ENCODE results near the gene ZNRF4.

The ZNRF4 gene

GRCh38 chr19:5450482-5451126 lies 4.6 kb upstream of the ZNRF4 start:
- Mint-ChIP-seq H3K9me3 (no peaks in the 10 kb centered on the region), H3K4me3 (no peak overlapping the region), H3K36me3 (ENCODE audit: low read depth) (no peaks in the 10 kb centered on the region), H3K27ac (no peak overlapping the region), H3K4me1 (ENCODE audit: low read depth) (no peaks in the 10 kb centered on the region), H3K27me3 (ENCODE audit: low read depth) (no peaks in the 10 kb centered on the region)
- no peak for DNase-seq (ENCODE audit: low spot score)

- Mint-ChIP-seq H3K36me3 (ENCODE audit: low read depth) (no peaks in the 10 kb centered on the region), H3K4me1 (ENCODE audit: low read depth) (no peaks in the 10 kb centered on the region), H3K4me3 (no peak overlapping the region), H3K27me3 (ENCODE audit: low read depth) (no peaks in the 10 kb centered on the region), H3K9me3 (no peaks in the 10 kb centered on the region), H3K27ac (no peak overlapping the region)
- no peak for DNase-seq (ENCODE audit: low spot score)
Measured at GRCh38 chr19:5451494-5451893, 3.7 kb upstream of the ZNRF4 start.

GRCh38 chr19:5452594-5453565 lies 2.3 kb upstream of the ZNRF4 start:
- Mint-ChIP-seq H3K36me3 (ENCODE audit: low read depth) (no peaks in the 10 kb centered on the region), H3K9me3 (no peaks in the 10 kb centered on the region), H3K4me3 (no peak overlapping the region), H3K27me3 (ENCODE audit: low read depth) (no peaks in the 10 kb centered on the region), H3K27ac (no peak overlapping the region), H3K4me1 (ENCODE audit: low read depth) (no peaks in the 10 kb centered on the region)
- DNase-seq (ENCODE audit: low spot score), result no peak

GRCh38 chr19:5454743-5455142 lies 474 bp upstream of the ZNRF4 start:
- H3K36me3 Mint-ChIP-seq (ENCODE audit: low read depth), result no peaks in the 10 kb centered on the region
- no peaks in the 10 kb centered on the region for H3K4me1 Mint-ChIP-seq (ENCODE audit: low read depth)
- H3K27me3 Mint-ChIP-seq (ENCODE audit: low read depth), result no peaks in the 10 kb centered on the region
- no peak overlapping the region for H3K27ac Mint-ChIP-seq
- no peak for DNase-seq (ENCODE audit: low spot score)
- H3K9me3 Mint-ChIP-seq, result no peaks in the 10 kb centered on the region
- no peak overlapping the region for H3K4me3 Mint-ChIP-seq

- no peak overlapping the region for H3K4me3 Mint-ChIP-seq
- H3K9me3 Mint-ChIP-seq, result no peaks in the 10 kb centered on the region
- no peaks in the 10 kb centered on the region for H3K27me3 Mint-ChIP-seq (ENCODE audit: low read depth)
- no peaks in the 10 kb centered on the region for H3K36me3 Mint-ChIP-seq (ENCODE audit: low read depth)
- H3K27ac Mint-ChIP-seq, result no peak overlapping the region
- no peak for DNase-seq (ENCODE audit: low spot score)
- no peaks in the 10 kb centered on the region for H3K4me1 Mint-ChIP-seq (ENCODE audit: low read depth)
Measured at GRCh38 chr19:5456130-5456840, 1.1 kb downstream of the ZNRF4 start.

GRCh38 chr19:5456841-5457200 lies 1.6 kb downstream of the ZNRF4 start:
- Mint-ChIP-seq H3K9me3 (no peaks in the 10 kb centered on the region), H3K27me3 (ENCODE audit: low read depth) (no peaks in the 10 kb centered on the region), H3K27ac (no peak overlapping the region), H3K36me3 (ENCODE audit: low read depth) (no peaks in the 10 kb centered on the region), H3K4me3 (no peak overlapping the region), H3K4me1 (ENCODE audit: low read depth) (no peaks in the 10 kb centered on the region)
- no peak for DNase-seq (ENCODE audit: low spot score)

GRCh38 chr19:5457709-5458108 lies 2.5 kb downstream of the ZNRF4 start:
- Mint-ChIP-seq H3K9me3 (no peaks in the 10 kb centered on the region), H3K4me3 (no peak overlapping the region), H3K27ac (no peak overlapping the region), H3K27me3 (ENCODE audit: low read depth) (no peaks in the 10 kb centered on the region), H3K4me1 (ENCODE audit: low read depth) (no peaks in the 10 kb centered on the region), H3K36me3 (ENCODE audit: low read depth) (no peaks in the 10 kb centered on the region)
- no peak for DNase-seq (ENCODE audit: low spot score)

- no peak for DNase-seq (ENCODE audit: low spot score)
- Mint-ChIP-seq H3K4me1 (ENCODE audit: low read depth) (no peaks in the 10 kb centered on the region), H3K36me3 (ENCODE audit: low read depth) (no peaks in the 10 kb centered on the region), H3K27ac (no peak overlapping the region), H3K9me3 (no peaks in the 10 kb centered on the region), H3K27me3 (ENCODE audit: low read depth) (no peaks in the 10 kb centered on the region), H3K4me3 (no peak overlapping the region)
Measured at GRCh38 chr19:5458420-5458819, 3.2 kb downstream of the ZNRF4 start.

GRCh38 chr19:5459360-5459759 lies 4.1 kb downstream of the ZNRF4 start:
- Mint-ChIP-seq H3K4me1 (ENCODE audit: low read depth) (no peaks in the 10 kb centered on the region), H3K36me3 (ENCODE audit: low read depth) (no peaks in the 10 kb centered on the region), H3K9me3 (no peaks in the 10 kb centered on the region), H3K27me3 (ENCODE audit: low read depth) (no peaks in the 10 kb centered on the region), H3K4me3 (no peak overlapping the region), H3K27ac (no peak overlapping the region)
- DNase-seq (ENCODE audit: low spot score), result no peak

- DNase-seq (ENCODE audit: low spot score), result no peak
- Mint-ChIP-seq H3K27me3 (ENCODE audit: low read depth) (no peaks in the 10 kb centered on the region), H3K36me3 (ENCODE audit: low read depth) (no peaks in the 10 kb centered on the region), H3K4me1 (ENCODE audit: low read depth) (no peaks in the 10 kb centered on the region), H3K9me3 (no peaks in the 10 kb centered on the region), H3K4me3 (no peak overlapping the region), H3K27ac (no peak overlapping the region)
Measured at GRCh38 chr19:5460748-5461147, 5.5 kb downstream of the ZNRF4 start.

- H3K27me3 Mint-ChIP-seq (ENCODE audit: low read depth), result no peaks in the 10 kb centered on the region
- no peaks in the 10 kb centered on the region for H3K9me3 Mint-ChIP-seq
- no peak overlapping the region for H3K27ac Mint-ChIP-seq
- no peaks in the 10 kb centered on the region for H3K36me3 Mint-ChIP-seq (ENCODE audit: low read depth)
- no peaks in the 10 kb centered on the region for H3K4me1 Mint-ChIP-seq (ENCODE audit: low read depth)
- no peak for DNase-seq (ENCODE audit: low spot score)
- H3K4me3 Mint-ChIP-seq, result no peak overlapping the region
Measured at GRCh38 chr19:5463959-5464358, 8.7 kb downstream of the ZNRF4 start.

GRCh38 chr19:5466072-5466471 lies 10.9 kb downstream of the ZNRF4 start:
- Mint-ChIP-seq H3K27ac (no peak overlapping the region), H3K4me1 (ENCODE audit: low read depth) (no peaks in the 10 kb centered on the region)

GRCh38 chr19:5466814-5467291 lies 11.6 kb downstream of the ZNRF4 start:
- Mint-ChIP-seq H3K4me1 (ENCODE audit: low read depth) (no peaks in the 10 kb centered on the region), H3K9me3 (no peaks in the 10 kb centered on the region), H3K27me3 (ENCODE audit: low read depth) (no peaks in the 10 kb centered on the region), H3K36me3 (ENCODE audit: low read depth) (no peaks in the 10 kb centered on the region), H3K4me3 (no peak overlapping the region), H3K27ac (no peak overlapping the region)
- no peak for DNase-seq (ENCODE audit: low spot score)

More at GRCh38 chr19:5466072-5466471, 10.9 kb downstream of the ZNRF4 start:
- H3K36me3 Mint-ChIP-seq (ENCODE audit: low read depth), result no peaks in the 10 kb centered on the region
- H3K4me3 Mint-ChIP-seq, result no peak overlapping the region
- no peak for DNase-seq (ENCODE audit: low spot score)
- no peaks in the 10 kb centered on the region for H3K9me3 Mint-ChIP-seq
- H3K27me3 Mint-ChIP-seq (ENCODE audit: low read depth), result no peaks in the 10 kb centered on the region

- no peaks in the 10 kb centered on the region for H3K9me3 Mint-ChIP-seq
- H3K36me3 Mint-ChIP-seq (ENCODE audit: low read depth), result no peaks in the 10 kb centered on the region
- no peak overlapping the region for H3K27ac Mint-ChIP-seq
- no peaks in the 10 kb centered on the region for H3K4me1 Mint-ChIP-seq (ENCODE audit: low read depth)
- DNase-seq (ENCODE audit: low spot score), result no peak
- no peaks in the 10 kb centered on the region for H3K27me3 Mint-ChIP-seq (ENCODE audit: low read depth)
- no peak overlapping the region for H3K4me3 Mint-ChIP-seq
Measured at GRCh38 chr19:5470264-5470671, 15.1 kb downstream of the ZNRF4 start.
